GM21529 (cell line): Measurements from ENCODE around the gene DEAF1.
"Not testable (repeated sequence)": the region's sequence is repeated elsewhere in the genome, so short reads cannot be mapped to it uniquely, and the experiment has no call there.

Experiments used
- ATAC-seq: cut with Tn5 transposase; IDR thresholded peaks from one replicate; pipeline ENCODE4 v1.9.1; 2021; ENCODE audit not compliant: unreplicated experiment

DEAF1 gene

DNA sequence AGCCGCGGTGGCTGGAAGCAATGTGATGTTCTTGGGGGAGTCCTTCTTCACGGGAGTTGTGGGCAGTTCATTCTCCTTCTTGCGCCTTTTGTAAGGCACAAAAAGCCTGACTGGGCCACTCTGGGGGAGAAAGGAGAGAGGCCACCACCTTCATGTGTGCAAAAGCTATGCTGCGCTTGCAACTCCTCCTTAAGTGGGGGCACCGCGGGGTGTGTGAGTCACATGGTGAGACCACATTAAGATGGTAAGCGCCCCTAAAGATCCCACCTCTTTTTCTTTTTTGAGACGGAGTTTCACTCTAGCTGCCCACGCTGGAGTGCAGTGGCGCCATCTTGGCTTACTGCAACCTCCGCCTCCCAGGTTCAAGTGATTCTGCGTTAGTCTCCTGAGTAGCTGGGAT lies 14.1 kb downstream of the DEAF1 start:
- no peak for ATAC-seq

DNA sequence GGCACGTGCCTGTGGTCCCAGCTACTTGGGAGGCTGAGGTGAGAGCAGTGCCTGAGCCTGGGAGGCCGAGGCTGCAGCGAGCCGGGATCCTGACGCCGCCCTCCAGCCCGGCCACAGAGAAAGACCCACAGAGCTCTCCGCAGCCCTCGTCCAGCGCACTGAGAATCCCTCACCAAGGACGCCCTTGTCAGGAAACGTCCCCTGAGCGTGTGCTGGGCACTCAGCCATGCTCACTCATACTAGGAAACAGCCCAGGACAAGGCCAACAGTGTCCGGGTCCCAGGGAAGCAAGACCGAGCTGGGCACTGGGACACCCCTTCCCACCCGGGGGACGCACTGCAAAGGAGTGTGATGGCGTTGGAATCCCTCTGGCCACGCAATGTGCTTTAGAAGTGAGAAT lies 14.5 kb downstream of the DEAF1 start:
- ATAC-seq: no peak

DNA sequence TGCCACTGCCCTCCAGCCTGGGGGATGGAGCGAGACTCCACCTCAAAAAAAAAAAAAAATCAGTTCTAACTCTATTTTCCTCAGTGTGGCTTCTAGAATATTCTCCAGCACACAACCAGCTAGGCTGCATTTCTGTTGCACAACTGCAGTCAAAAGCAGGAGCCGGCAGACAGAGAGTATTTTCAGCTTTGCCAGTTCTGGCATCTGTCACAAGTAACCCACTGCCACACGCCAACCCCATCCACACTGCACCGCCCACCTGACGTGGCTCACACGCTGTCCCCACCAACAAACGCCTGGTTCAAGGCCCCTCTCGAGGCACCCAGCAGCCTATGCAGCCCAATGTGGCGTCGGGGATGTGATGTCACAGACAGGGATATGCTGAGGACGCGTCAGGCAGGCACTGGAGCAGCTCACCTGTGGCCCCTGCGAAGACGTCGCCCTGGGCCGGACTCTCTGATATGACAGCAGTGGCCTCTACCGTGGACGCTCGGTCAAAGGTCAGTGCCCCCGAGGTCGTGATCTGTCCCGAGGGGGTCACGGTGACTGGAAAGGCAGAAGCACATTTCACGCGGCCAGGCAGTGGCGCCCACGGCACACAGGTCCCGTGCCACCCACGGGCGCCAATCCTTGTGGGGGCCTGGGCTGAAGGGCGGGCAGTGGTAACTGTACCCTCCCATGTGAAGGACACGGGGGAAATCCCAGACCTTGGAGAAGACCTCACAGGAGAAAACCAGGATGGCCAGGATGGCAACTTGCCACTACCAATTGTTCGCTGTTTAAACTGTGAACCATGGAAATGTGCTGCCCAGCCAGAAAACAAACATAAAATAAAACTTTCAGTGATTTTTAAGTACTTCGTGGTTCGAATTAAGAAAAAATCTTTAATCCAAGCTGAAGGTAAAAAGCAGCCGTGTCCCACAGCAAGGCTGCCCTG lies 15.5 kb downstream of the DEAF1 start:
- ATAC-seq: no peak

DNA sequence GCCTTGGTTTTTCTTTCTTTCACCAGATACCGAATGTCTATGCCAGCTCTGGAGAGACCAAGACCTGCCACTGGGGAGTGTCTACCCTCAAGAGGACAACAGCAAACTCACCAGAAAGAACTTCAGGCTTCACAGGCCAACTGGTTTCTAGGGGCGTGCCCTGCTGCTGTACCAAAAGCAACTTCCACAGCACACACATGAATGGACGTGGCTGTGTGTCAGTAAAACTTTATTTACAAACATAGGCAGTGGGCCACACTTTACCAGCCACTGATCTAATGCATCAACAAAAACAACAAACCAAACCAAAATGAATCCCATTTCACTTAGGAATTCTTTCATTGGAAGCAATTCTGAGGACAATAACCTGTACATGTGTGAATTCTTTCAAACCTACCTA lies 16.7 kb downstream of the DEAF1 start:
- no peak for ATAC-seq

DNA sequence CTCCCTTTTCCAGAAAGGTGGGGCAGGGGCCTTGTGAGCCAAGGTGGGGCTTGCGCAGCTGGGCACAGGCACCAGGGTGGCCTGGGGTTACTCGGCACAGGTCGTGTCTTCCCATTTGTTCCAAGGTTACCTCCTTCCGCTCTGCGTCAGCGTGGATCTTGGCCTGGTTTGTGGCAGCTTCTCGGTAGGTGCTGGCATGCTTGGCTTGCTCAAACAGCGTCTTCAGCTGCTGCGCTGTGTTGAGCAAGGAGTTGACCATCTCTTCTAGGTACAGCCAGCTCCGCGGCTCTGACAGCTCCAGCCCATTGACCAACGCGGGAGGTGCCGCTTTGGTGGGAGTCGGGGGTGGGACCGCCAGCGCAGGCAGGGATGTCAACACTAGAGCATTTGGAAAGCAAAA lies 20.6 kb downstream of the DEAF1 start:
- ATAC-seq: no peak

DNA sequence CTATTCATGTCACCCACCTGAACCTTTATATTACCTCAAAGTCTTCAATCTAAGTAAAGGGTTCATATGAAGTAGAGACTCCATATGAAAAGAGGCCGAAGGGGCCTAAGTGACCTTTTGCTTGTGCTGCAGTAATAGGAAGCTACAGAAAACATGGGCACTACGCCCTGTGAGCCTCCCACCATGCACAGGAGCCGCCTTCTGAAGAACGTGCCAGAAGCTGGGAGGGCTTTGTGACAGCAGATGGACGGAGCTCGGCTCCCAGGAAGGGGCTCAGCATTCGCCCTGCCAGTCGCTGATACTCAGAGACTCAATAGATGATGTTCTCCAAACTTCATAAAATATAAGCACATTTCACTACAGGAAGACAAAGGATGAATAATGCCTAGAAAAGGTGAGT lies 21.2 kb downstream of the DEAF1 start:
- no peak for ATAC-seq

DNA sequence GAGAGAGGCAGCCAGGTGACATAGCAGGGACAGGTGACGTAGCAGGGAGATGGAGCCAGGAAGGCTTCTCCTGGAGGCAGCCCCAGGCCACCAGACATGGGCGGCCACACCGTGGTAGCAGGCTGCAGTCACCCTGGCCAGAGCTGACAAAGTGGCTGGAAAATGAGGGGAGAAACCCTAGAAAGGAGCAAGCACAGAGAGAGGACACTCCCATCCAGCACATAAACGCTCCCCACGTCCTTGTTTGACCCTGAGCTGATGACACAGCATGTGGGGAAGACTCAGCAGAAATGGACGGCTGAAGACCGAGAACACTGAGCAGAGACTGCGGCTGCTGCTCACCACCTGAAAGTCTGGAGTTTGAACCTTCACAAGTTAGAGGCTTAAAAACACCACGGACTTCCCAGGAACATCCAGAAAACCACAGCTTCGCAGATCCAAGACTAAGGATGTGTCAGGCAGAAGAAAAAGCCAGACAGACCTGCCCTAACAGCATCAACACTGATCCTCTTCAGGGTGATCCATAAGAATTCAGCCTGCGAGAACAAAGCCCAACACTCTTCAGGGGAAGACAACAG lies 29.2 kb downstream of the DEAF1 start:
- ATAC-seq: no peak

DNA sequence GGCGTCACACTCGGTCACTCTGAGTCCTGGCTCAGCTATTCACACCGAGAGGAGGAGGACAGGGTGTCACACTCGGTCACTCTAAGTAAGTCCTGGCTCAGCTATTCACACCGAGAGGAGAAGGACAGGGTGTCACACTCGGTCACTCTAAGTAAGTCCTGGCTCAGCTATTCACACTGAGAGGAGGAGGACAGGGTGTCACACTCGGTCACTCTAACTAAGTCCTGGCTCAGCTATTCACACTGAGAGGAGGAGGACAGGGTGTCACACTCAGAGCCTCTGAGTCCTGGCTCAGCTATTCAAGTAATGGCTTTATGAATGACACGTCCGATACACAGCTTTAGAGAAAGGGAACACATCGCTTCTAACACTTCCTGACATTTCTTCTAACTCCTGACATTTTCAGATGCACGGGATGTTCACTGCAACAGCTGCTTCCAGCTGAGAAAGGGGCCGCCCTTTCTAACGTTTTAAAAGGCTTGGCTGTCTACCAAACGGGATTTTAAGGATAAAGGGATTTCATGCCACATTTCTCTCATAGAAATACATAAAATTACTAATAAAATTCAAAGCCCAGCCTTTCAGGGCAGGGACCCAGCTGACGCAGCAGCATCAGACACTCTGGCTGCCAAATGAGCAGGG lies 29.8 kb downstream of the DEAF1 start:
- ATAC-seq: no peak

DNA sequence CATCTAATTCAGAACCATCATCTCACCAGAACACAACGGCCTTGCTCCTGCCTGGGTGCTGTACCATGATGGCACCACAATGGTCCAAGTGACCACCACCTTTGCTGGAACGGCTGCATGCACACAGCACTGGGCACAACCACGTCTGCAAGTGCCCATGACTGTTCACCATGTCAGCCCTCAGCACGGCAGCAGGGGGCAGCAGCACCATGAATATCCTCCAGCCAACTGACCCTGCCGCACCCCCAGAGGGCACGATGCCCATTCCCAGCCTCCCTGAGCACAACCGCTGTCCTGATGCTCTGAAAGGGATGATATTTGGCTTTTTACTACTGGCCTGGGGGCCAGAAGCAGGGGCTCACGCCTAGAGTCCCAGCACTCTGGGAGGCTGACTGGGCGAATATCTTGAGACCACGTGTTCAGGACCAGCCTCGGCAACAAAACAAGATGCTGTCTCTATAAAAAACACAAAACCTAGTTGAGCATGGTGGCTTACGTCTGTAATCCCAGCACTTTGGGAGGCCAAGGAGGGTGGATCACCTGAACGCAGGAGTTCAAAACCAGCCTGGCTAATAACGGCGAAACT lies 32.2 kb downstream of the DEAF1 start:
- ATAC-seq: no peak

DNA sequence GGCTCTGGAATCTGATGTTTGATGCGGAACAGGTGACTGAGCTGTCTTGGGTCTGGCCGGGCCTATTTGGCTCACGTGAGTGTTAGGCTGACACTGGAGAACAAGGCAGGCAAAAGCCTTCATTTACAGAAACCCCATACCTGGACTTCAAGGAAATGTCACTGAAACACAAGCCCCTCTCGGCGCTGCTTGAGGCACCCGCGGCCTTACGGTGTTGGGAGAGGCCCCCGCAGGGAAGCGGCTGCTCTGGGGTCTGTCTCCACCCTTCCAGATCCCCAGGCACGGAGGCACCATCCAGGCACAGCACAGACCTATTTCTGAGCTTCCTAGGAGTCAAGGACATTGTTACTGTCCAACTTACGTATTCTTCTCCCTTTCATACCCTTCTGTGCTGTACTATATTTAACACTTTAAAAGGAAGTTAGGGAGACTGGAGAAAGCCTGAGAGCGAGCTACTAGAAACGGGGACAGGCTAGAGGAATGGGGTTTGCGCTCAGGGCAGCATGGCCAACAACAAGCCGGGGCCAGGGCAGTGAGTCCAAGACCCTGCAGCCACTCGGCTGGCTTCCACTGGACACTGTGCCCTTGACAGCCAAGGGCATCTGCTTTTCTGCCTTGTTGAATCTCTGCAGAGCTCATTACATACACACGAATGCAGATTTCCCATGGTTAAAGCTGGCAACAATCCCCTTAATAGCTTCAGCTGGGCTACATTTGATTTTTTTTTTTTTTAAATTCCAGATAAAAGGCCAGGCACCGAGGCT lies 34.2 kb downstream of the DEAF1 start:
- ATAC-seq: no peak

DNA sequence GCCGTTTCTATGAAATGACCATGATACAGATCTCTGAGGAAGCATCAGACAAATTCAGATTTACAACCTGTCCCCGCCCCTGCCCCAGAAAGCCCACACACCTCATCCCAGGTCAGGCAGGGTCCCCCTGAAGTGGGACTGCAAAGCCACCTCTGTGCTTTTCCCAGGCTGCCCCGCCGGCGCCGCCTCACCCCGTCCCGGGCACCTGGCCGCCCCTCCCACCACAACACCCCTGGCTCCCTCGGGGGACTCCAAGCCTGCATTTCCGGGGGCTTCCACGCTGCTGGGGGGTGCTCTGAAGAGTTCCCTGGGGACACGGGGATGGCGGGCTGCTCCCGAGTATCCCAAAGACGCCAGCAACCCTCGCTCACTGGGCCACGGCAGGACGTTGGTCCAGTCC lies 34.7 kb downstream of the DEAF1 start:
- ATAC-seq: no peak

DNA sequence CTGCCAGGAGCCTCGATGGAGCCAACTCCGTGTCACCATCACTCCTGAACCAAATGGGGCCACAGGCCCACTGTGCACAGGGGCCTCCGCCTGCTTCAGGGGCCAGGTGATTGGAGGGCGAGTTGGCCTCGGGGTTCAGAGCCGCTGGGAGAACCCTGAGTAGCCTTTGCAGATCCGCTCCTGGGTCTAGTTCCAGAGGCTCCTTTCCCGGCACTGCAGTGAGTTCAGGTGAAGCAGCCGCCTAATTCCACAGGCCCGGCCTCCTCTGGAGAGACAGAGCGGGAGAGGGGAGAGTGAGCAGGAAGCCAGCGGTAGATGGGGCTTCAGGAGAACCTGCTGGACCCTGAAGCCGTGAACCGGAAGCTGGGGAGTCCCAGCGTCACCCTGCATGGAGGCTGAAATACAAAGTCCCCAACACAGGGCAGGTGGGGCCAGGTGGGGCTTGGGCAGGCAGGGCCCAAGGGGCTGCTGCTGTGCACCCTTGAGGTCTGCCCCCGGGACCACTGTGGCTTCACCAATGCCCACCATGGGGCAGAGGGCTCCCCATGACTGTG lies 35.4 kb downstream of the DEAF1 start:
- no peak for ATAC-seq

DNA sequence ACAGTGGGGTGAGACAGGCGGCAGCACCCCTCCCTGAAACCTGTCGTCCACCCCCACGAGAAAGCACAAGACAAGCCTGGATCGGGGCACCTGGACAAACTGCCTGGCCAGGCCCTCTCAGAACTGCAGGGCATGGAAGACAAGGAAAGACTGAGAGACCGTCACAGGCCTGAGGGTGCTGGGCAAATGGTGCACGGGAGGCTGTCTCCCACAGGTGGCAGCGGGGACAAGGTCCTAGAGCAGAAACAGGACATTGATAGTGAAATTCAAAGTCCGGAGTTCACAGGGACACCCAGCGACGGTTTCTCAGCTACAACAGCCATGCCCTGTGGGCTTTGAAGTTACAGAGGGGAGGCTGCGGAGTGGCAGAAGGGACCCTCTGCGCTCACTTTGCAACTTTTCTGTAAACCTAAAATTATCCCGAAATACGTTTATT lies 37.3 kb downstream of the DEAF1 start:
- no peak for ATAC-seq

DNA sequence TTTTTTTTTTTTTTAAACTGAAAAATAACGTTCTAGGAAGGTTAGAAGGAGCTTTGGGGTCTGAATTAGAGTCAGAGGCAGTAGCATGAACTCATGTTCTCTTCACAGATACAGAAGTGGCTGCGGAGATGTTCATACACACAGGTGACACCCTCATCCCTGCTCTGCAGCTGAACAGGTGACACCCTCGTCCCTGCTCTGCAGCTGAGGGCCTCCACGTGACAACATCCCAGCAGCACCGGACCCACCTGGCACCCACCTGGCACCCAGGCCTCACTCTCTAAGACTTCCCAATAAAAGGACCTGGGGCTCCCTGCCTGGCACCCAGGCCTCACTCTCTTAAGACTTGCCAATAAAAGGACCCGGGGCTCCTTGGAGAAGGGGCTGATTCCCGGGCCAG lies 38.2 kb downstream of the DEAF1 start:
- no peak for ATAC-seq

DNA sequence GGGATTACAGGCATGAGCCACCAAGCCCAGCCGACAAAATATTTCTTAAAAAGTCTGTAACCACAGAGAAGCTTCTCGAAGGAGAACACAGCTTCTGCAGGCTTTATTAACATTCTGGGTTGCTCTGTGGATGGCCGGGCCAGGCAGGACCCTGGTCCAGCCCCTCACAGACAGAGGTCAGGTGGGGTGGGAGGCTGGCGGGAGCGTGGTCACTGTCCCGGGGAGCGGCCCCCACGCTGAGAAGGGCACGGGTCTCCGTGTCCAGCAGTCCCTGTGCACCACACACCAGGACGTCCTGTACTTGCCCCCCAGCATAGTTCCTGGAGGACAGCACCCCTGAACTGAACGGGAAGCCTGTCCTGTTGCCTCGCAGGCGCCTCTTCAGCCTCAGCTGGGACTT lies 38.6 kb downstream of the DEAF1 start:
- no peak for ATAC-seq

DNA sequence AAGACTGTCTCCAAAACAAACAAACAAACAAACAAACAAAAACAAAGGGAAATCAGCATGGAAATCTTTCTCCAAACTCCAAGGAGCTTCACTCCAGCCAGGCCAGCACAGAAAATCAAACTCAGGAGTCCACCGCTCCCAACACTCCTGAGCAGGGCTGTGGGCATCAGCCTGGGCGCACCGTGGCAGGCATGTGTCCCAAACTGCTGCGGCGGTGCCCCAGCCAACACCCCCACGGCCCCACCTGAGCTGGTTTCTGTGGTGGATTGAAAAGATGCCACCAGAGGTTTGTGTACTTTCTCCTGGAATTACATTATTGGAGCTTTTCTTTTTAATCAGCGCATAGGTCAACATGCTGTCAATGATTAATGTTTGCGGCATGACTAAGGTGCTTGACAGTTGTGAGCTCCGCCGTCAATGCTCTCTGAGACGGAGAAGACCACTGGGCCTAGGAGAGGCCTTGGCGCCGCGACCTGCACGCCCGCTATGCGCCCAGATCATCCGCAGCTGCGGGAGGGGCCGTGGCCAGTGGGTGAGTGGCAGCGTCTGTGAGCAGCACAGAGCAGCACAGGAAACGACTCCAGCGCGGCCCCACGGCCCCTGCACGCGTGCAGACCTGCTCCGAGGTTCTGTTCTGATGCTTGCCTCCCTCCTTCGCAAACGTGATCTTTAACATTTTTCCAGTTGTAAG lies 39.8 kb downstream of the DEAF1 start:
- no peak for ATAC-seq

DNA sequence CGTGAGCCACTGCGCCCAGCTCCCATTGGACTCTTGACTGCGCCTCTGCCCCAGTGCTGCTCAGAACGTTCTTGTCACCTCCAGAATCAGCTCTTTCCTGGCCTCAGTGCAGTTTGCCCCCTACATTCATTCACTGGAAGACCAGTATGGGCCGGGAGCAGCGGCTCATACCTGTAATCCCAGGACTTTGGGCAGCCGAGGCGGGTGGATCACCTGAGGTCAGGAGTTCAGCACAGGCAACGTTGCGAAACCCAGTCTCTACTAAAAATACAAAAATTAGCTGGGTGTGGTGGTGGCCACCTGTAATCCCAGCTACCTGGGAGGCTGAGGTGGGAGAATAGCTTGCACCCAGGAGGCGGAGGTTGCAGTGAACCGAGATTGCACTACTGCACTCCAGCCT lies 40.6 kb downstream of the DEAF1 start:
- not testable (repeated sequence) for ATAC-seq

DNA sequence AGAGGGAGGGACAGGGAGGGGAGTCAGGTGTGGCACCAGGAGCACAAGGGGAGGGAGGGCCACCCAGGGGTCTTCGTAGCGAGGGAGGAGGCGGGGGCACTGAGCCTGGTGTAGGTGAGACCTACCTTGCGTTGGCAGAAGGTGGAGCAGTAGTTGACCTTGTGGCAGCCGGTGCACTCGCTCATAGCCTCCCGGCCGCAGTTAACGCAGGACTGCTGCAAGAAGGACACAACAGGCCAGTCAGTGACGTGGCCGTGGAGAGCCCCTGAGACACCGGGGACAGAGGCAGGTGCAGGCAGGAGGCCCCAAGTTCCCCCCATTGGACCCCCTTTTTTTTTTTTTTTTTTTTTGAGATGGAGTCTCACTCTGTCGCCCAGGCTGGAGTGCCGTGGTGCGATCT lies 41.2 kb downstream of the DEAF1 start:
- no peak for ATAC-seq

DNA sequence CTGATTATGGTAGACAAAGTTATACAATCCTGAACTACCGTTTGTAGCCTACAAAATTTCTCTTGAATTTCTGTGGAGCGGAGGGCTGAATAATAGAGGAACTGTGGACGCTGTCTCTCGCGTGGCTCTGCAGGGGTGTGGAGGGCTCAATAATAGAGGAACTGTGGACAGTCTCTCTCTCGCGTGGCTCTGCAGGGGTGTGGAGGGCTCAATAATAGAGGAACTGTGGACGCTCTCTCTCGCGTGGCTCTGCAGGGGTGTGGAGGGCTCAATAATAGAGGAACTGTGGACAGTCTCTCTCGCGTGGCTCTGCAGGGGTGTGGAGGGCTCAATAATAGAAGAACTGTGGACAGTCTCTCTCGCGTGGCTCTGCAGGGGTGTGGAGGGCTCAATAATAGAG lies 41.9 kb downstream of the DEAF1 start:
- not testable (repeated sequence) for ATAC-seq

DNA sequence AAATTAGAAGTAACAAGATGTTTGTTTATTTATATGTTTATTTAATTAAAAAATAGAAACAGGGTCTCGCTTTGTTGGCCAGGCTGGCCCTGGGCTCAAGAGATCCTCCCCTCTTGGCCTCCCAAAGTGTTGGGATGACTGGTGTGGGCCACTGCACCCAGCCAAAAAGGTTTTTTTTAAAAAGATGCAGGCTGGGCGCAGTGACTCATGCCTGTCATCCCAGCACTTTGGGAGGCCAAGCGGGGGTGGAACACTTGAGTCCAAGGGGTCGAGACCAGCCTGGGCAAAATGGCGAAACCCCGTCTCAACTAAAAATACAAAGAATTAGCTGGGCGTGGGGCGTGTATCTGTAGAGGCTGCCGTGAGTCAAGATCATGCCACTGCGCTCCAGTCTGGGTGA lies 44.5 kb downstream of the DEAF1 start:
- no peak for ATAC-seq
